B cell (primary cell): ENCODE results near the gene NECTIN1.

Experiments used
- EZH2 ChIP-seq: IDR thresholded peaks from 2 replicates; pipeline ENCODE4 v1.6.1; 2012; ENCODE audit warnings: borderline replicate concordance, low read depth, mild to moderate bottlenecking, moderate library complexity, low read length; ENCODE audit not compliant: insufficient read depth, poor library complexity, severe bottlenecking
- TF ChIP-seq, protein P1 (sequence below): fragments of 200-600 bp; IDR thresholded peaks from one replicate; pipeline ENCODE4 v1.8.0; 2022; ENCODE audit warnings: antibody characterized with exemption, mild to moderate bottlenecking

DNA sequence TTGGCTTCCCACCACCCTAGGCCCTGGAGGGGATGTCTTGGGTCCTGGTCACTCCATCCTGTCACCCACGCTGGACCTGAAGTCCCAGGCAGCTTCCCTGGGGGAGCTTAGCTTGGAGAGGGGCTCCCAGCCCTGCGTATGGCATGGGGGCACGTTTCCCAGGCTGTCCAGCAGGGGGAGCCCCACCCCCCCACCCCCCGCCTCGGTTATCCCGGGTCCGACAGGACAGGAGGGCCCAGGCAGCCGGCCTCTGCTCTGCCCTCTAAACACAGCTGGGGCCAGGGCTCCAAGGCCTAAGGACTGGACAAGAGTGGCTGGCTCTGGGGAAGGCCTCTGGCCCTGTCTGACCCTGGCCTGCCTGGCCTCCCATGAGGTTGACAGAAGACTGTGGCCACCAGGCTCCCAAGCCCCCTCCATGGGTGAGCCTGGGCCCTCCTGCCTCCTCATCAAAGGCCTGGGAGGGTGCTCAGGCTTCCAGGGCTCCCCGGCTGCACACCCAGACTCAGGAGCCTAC is 104.8 kb downstream of the NECTIN1 start:
- TF ChIP-seq, protein P1, sequence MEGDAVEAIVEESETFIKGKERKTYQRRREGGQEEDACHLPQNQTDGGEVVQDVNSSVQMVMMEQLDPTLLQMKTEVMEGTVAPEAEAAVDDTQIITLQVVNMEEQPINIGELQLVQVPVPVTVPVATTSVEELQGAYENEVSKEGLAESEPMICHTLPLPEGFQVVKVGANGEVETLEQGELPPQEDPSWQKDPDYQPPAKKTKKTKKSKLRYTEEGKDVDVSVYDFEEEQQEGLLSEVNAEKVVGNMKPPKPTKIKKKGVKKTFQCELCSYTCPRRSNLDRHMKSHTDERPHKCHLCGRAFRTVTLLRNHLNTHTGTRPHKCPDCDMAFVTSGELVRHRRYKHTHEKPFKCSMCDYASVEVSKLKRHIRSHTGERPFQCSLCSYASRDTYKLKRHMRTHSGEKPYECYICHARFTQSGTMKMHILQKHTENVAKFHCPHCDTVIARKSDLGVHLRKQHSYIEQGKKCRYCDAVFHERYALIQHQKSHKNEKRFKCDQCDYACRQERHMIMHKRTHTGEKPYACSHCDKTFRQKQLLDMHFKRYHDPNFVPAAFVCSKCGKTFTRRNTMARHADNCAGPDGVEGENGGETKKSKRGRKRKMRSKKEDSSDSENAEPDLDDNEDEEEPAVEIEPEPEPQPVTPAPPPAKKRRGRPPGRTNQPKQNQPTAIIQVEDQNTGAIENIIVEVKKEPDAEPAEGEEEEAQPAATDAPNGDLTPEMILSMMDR, result peak; percentile 68
- no peak for TF ChIP-seq EZH2
